ENCODE data around the gene TUBA1A.
"Not testable (repeated sequence)": the region's sequence is repeated elsewhere in the genome, so short reads cannot be mapped to it uniquely, and the experiment has no call there.

TUBA1A gene

DNA sequence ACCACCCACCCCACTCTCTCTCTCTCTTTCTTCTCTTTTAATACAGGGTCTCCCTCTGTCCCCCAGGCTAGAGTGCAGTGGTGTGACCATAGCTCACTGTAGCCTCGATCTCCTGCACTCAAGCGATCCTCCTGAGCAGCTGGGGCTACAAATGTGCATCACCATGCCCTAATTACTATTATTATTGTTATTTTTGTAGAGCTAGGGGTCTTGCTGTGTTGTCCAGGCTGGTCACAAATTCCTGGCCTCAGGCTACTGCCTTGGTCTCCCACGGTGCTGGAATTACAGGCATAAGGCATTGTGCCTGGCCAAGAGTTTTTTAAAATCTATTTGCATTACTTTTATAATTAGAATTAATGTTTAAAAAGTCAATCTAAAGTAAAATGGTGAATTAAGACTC lies 34.7 kb downstream of the TUBA1A start:
- TF ChIP-seq, protein P1, sequence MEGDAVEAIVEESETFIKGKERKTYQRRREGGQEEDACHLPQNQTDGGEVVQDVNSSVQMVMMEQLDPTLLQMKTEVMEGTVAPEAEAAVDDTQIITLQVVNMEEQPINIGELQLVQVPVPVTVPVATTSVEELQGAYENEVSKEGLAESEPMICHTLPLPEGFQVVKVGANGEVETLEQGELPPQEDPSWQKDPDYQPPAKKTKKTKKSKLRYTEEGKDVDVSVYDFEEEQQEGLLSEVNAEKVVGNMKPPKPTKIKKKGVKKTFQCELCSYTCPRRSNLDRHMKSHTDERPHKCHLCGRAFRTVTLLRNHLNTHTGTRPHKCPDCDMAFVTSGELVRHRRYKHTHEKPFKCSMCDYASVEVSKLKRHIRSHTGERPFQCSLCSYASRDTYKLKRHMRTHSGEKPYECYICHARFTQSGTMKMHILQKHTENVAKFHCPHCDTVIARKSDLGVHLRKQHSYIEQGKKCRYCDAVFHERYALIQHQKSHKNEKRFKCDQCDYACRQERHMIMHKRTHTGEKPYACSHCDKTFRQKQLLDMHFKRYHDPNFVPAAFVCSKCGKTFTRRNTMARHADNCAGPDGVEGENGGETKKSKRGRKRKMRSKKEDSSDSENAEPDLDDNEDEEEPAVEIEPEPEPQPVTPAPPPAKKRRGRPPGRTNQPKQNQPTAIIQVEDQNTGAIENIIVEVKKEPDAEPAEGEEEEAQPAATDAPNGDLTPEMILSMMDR (conservative IDR thresholded peaks at IDR 0.05), result no peak
- H3K27ac ChIP-seq, result no peak overlapping the region

DNA sequence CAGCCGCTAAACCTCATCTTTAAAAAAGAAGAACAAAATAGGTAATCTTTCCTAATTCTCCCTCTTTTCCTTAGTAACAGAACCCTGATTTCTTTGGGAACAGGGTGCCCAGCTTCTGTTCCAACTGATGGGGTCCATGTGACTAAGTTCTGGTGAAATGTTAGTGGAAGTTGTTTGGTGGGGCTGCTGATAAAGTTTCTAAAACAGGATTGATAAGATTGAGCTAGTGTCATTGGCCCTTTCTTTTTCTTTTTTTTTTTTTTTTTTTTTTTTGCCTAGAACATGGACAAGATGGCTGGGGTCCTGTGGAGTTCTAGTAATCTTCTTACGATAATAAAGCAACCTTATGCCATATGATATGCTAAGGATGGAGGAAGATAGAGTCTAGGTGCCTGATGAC lies 41.5 kb downstream of the TUBA1A start:
- TF ChIP-seq, protein P1 (conservative IDR thresholded peaks at IDR 0.05), result no peak
- H3K27ac ChIP-seq, result no peak overlapping the region

DNA sequence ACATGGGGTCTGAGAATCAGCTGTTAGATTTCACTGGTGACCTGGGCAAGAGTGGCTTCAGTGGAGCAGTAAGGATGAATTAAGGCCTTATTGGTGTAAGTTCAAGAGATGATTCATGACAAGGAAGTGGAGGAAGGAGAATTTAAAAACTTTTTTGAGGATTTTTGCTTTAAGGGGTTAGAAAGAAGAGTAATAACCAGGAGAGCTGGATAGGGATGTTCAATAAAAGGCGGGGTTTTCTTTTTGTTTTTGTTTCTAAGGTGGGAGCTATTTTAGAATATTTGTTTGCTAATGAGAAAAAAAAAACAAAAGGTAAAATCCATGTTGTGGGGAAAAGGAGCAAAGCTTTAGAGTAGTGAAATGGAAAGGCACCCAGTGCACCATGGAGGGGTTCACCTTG lies 42.5 kb downstream of the TUBA1A start:
- H3K27ac ChIP-seq, result no peak overlapping the region
- TF ChIP-seq, protein P1 (conservative IDR thresholded peaks at IDR 0.05), result no peak

DNA sequence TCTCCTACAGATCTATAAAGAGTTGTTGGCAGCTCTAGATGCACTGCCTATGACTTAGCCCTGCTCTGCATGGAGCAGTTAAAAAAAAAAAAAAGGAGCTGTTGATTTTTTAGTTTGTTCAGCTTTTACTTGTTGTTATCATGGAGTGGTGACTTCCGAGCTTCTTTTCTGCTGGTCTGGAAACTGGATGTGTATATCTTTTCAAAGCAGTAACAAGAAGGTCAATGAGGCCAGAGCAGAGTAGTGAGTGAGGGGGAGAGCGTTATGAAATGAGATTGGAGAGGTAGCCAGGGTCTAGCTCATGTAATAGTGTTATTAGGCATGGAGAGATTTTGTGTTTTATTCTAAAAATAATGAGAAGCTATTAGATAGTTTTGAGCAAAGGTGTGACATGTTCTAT lies 44.5 kb downstream of the TUBA1A start:
- TF ChIP-seq, protein P1 (conservative IDR thresholded peaks at IDR 0.05), result no peak
- no peak overlapping the region for H3K27ac ChIP-seq

DNA sequence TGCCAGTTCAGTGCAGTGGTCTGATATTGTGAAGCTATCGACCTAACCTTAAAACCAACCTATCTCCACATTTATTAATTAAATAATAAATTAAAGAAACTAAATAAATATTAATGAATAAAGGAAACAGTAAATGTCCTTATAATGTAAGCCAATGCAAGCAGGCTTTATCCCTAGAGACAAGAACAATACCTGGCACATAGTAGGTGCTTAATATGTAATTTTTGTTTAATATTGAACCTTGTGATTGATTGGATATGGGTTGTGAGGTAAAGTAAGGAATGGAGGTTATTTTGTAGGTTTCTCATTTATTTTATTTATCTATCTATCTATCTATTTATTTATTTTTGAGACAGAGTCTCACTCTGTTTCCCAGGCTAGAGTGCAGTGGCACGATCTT lies 49.9 kb downstream of the TUBA1A start:
- no peak overlapping the region for H3K27ac ChIP-seq
- TF ChIP-seq, protein P1 (conservative IDR thresholded peaks at IDR 0.05), result no peak

DNA sequence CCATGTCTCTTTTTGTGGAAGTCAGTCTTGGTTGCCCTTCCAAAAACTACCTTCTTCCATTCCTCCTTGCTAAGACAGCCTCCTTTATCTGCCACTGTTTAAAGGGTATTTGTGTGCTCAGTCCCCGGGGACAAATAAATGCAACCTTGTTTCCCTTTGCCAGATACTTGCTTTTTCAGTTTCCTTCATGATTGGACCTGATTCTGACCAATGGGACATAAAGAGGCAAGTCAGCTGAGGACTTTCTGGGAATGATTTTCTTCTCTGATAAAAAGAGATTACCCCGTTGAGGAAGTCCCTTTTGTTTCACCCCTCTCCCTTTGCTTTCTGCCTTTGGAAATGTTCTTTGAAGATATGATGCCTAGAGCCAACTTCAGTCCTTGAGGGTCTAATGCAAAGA lies 50.3 kb downstream of the TUBA1A start:
- TF ChIP-seq, protein P1 (conservative IDR thresholded peaks at IDR 0.05), result no peak
- no peak overlapping the region for H3K27ac ChIP-seq

DNA sequence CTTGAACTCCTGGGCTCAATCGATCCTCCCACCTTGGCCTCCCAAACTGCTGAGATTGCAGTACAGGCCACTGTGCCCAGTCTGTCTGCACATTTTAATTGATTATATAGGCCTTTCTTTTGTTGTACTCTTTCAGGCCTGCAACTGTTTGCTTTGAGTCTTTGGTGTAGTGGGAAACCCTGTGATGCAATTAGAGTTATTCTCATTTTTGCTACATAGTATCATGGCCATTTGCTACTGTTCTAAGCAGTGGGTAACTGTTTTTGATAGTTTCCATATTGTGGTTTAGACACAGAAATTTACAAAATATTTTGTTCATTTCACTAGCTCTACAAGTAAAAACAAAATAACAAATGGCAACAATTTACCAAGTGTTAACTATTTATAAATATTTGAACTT lies 51.4 kb downstream of the TUBA1A start:
- TF ChIP-seq, protein P1 (conservative IDR thresholded peaks at IDR 0.05), result no peak
- H3K27ac ChIP-seq, result no peak overlapping the region

DNA sequence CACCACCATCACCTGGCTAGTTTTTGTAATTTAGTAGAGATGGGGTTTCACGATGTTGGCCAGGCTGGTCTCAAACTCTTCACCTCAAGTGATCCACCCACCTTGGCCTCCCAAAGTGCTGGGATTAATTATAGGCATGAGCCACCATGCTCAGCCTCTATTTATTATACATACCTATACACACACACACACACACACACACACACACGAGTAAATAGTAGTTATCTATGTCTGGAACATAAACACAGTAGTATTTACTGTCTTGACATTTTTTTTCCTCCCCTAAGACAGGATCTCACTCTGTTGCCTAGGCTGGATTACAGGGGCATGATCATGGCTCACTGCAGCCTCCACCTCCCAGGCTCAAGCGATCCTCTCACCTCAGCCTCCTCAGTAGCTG lies 51.9 kb downstream of the TUBA1A start:
- not testable (repeated sequence) for H3K27ac ChIP-seq

All from VCaP (cell line).